GM18861 (cell line): Measurements from ENCODE around the gene KCTD7.
"Not testable (repeated sequence)": the region's sequence is repeated elsewhere in the genome, so short reads cannot be mapped to it uniquely, and the experiment has no call there.

Source experiments
- ATAC-seq: cut with Tn5 transposase; IDR thresholded peaks from one replicate; pipeline ENCODE4 v1.9.1; 2021; ENCODE audit not compliant: unreplicated experiment

KCTD7 gene

GRCh38 chr7:66615699-66616098, 13.0 kb upstream of the KCTD7 start:
- ATAC-seq = no peak

GRCh38 chr7:66617295-66617694, 11.4 kb upstream of the KCTD7 start:
- ATAC-seq = no peak

GRCh38 chr7:66619341-66619948, 9.2 kb upstream of the KCTD7 start:
- ATAC-seq = not testable (repeated sequence)

GRCh38 chr7:66626331-66626934, 2.2 kb upstream of the KCTD7 start:
- no peak for ATAC-seq

- ATAC-seq = no peak
These were observed 1.5 kb upstream of the KCTD7 start for GRCh38 chr7:66627151-66627681.

GRCh38 chr7:66627881-66628360, 760 bp upstream of the KCTD7 start:
- peak; percentile 0 for ATAC-seq

- no peak for ATAC-seq
These were observed 761 bp downstream of the KCTD7 start for GRCh38 chr7:66629222-66630062.

GRCh38 chr7:66630531-66630930, 1.9 kb downstream of the KCTD7 start:
- ATAC-seq = no peak

GRCh38 chr7:66631471-66631870, 2.8 kb downstream of the KCTD7 start:
- no peak for ATAC-seq

GRCh38 chr7:66634816-66635215, 6.1 kb downstream of the KCTD7 start:
- no peak for ATAC-seq

- ATAC-seq = not testable (repeated sequence)
These were observed 6.8 kb downstream of the KCTD7 start for GRCh38 chr7:66635322-66635981.

- not testable (repeated sequence) for ATAC-seq
These were observed 7.4 kb downstream of the KCTD7 start for GRCh38 chr7:66635982-66636546.

- no peak for ATAC-seq
These were observed 9.8 kb downstream of the KCTD7 start for GRCh38 chr7:66638309-66639099.

GRCh38 chr7:66639773-66640172, 11.1 kb downstream of the KCTD7 start:
- no peak for ATAC-seq

GRCh38 chr7:66640802-66641525, 12.3 kb downstream of the KCTD7 start:
- ATAC-seq = no peak

- ATAC-seq = no peak
These were observed 12.8 kb downstream of the KCTD7 start for GRCh38 chr7:66641526-66641871.

GRCh38 chr7:66642186-66642585, 13.5 kb downstream of the KCTD7 start:
- ATAC-seq = no peak

GRCh38 chr7:66642932-66643331, 14.3 kb downstream of the KCTD7 start:
- ATAC-seq = no peak

- ATAC-seq = no peak
These were observed 14.7 kb downstream of the KCTD7 start for GRCh38 chr7:66643395-66643794.
